GM15510 (cell line): Measurements from ENCODE around the gene RFT1.

Source experiments
- POLR2A ChIP-seq: IDR thresholded peaks from 3 replicates; pipeline ENCODE4 v1.6.1; 2011; ENCODE audit warnings: borderline replicate concordance; ENCODE audit not compliant: insufficient read length; ENCODE audit errors: extremely low read depth

Gene RFT1

DNA sequence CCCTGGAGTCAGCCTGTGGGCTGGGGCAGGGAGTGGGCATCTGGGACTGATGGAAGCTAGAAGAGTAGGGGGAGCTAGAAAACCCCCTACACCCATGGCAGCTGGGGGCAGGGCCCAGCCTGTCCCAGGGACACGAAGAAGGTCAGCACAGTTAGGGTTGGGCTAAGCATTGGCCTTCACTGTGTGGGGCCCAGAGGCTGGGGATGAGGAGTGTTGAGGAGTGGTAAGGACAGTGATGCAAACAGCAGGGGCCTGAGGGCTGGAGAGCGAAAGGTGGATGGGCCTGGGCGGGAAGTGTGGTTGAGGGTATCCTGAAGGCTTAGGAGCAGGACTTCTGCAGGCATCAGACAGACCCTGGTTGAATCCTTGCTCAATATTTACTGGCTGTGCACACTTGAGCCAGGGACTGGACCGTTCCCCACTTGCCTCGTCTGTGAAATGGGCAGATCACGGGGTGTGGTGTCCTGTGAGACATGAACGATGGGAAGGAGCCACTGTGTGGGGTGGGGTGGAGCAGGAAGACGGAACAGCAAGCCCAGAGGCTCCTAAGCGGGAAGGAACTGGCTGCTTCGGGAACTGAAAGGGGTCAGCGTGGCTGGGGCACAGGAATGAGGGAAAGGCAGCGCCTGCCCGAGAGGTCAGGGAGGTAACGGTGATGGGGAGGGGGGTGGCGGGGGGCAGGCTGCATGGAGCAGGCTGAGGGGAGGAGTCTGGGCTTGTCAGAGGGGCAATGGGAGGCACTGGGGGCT lies 38.1 kb upstream of the RFT1 start:
- no peak for TF ChIP-seq POLR2A

GRCh38 chr3:53167418-53168174 lies 37.4 kb upstream of the RFT1 start:
- peak; percentile 3 for TF ChIP-seq POLR2A

GRCh38 chr3:53166781-53167291 lies 36.6 kb upstream of the RFT1 start:
- TF ChIP-seq POLR2A = peak; percentile 6

DNA sequence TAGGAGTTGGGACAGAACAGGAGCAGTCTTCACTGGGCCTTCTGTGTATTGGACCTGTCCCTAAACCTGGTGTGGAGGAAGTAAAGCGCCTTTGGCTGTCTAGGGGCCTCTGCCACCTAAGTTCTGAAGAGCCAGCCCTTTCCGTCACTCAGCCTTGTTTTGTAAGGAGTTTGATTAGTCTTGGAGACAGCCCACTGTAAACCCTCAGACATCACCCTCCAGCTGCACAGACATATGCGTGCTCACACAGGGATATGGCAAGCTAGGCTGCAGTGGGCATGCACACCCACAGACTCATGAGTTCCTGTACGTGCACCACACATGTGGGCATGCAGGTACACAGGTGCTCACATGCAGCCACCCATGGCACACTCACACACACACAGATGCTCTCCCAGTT lies 36.0 kb upstream of the RFT1 start:
- no peak for TF ChIP-seq POLR2A

DNA sequence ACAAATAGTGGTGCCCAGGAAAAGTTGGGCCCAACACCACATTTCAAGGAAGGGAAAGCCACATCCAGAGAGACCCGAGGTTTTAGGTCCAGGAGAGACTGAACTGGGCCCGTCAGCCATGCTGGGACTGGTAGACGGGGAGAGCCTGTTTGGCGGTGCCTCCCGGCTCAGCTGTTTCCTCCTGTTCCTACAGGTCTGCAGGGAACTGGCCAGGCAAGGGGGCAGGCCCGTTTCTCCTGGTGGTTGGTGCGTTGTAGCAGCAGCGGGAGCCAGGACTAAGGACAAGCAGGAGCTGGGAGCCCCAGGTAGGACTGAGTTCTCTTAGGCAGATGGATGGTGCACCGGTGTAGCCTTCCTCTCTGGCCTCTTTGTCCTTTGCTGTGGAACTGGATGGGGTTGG lies 34.7 kb upstream of the RFT1 start:
- no peak for TF ChIP-seq POLR2A

- TF ChIP-seq POLR2A = no peak
These were observed 33.5 kb upstream of the RFT1 start for GRCh38 chr3:53163444-53164387.

DNA sequence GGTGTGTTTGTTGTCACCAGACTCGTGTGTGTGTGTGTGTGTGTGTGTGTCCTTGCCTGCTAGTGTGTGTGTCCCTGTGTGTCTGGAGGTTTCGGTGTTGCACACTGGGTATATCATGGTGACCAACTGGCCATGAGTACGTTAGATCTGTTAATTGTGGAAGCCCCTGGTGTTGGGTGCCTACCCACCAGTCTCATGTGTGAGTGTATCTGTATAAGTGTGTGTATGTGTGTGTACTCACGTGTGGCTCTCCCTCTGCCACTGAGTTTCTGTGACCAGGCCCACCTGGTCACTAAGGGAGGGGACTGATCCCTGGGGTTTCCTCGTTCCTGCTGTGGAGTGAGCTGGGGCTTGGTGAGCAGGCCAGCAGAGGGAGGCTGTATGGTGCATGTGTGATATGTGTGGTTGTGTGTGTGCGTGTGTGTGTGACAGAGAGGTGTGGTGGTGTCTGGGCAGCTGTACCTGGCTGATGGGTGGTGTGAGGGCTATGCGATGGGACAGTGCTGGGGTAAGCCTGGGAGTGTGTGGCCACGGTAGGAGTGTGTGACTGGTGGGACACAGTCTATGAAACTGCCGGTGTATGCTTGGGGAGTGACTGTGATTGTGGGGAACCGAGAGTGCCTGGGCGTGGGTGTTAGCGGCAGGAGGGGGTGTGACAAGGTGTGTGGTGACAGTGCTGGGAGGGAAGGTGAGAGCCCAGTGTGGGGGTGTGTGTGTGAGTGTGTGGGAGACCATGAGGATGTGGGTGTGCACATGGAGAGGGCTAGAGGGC lies 32.6 kb upstream of the RFT1 start:
- TF ChIP-seq POLR2A = peak; percentile 25

GRCh38 chr3:53161820-53162671 lies 31.8 kb upstream of the RFT1 start:
- peak; percentile 56 for TF ChIP-seq POLR2A

GRCh38 chr3:53161450-53161819 lies 31.2 kb upstream of the RFT1 start:
- TF ChIP-seq POLR2A = no peak

DNA sequence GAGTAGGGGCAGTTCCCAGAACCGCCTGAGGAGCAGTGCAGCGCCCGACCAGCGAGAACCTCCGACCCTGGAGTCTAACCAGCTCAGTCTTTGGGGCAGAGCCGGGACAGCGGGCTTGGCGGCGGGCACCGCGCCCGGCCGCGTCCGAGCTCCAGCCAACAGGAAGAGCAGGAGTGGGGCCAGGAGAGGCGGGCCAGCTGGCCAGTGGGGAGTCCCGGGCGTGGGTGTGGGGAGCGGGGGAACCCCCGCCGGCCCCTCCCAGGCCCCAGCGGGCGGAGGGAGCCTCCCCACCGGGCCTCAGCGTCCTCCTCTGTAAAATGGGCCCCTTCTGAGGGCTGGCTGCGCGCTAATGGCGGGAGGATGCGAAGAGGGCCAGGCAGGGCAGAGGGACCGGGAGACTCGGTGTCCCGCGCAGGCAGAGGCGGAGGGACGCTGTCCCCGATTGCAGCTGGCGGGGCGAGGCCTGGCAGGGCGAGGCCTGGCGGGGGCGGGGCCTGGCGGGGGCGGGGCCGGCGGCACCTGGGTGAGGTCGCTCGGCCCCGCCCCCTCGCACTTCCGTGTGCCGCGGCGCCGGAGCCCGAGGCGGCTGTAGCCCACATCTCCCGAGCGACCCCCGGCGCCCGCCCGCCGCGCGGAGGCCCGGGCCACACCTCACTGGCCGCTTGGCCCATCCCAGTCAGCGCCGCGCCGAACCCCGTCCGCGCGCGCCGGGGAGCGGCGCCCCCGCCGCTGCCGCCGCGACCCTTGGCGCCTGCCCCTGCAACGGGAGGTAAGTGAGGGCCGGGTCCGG lies 30.6 kb upstream of the RFT1 start, which contains the start of gene PRKCD:
Gene PRKCD (plus strand): TSS at position 550 of the 790 bp plus-strand sequence. CDS start 17,214 bp downstream, outside the sequence.
- peak; percentile 82 for TF ChIP-seq POLR2A

DNA sequence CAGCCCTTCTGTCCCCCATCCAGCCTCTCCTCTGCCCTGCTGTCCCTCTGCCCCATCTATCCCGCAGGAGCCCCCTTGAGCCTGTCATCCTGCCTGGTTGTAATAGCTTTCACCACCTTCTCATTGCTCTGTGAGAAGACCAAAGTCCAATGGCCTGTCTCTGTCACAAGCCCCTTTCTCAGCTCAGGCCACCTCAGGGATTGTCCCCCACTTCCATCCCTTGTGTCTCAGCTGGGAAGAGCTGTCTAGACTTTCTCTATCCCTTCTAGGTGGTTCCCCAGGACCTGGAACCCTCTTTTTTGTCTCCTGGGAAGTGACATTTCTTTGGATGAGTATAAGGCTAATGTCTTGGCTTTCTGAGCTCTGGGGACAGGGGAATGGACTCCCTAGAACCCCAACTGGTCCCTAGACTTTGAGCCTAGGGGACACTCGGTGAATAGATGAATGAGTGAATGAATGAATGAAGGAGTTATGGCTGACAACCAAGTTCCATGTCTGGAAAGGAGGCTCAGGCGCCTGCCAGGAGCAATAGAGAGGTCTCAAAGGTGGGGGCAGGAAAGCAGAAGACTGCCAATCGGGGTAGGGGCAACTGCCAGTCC lies 29.9 kb upstream of the RFT1 start:
- no peak for TF ChIP-seq POLR2A
